ENCODE measurements around the gene ICA1L.
"Not testable (repeated sequence)": the region's sequence is repeated elsewhere in the genome, so short reads cannot be mapped to it uniquely, and the experiment has no call there.

ICA1L gene

DNA sequence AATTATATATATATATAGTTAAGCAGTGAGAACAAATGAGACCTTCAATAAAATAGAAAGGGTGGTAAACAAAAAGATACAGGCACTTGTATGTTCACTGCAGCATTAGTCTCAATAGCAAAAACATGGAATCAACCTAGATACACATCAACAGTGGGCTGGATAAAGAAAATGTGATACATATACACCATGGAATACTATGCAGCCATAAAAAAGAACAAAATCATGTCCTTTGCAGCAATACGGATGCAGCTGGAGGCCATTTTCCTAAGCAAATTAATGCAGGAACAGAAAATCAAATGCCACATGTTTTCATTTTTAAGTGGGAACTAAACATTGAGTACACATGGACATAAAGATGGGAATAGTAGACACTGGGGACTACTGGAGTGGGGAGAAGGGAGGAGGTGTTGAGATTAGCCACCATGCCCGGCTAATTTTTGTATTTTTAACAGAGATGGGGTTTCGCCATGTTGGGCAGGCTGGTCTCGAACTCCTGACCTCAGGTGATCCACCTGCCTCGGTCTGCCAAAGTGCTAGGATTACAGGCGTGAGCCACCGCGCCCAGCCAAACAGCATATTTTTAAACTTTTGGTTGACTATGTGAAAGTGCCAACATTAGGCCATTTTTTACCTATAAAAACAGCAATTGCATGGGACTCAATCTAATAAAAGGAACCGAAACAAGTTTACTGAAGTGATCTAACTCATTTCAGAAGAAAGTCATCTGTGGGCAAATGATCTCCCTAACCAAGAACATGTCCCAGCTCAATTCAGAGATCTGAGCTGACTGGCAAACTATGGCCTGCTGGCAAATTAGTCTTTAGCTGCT, 23.7 kb downstream of the ICA1L start:
- no peak for DNase-seq

DNA sequence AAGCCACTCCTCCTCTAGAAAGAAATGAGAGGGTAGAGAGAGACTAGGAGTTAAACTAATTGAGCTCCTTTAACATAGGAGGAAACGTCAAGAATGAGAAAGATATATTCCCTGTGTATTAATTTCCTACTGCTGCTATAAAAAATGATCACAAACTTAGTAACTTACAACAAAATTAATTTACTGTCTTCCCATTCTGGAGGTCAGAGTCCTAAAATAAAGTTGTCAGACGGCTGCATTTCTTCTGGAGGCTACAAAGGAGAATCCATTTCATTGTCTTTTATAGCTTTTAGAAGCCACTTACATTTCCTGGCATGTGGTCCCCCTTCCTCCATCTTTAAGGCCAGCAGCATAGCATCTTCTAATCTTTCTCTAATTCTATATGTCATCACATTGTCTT, 26.9 kb downstream of the ICA1L start:
- DNase-seq = no peak

DNA sequence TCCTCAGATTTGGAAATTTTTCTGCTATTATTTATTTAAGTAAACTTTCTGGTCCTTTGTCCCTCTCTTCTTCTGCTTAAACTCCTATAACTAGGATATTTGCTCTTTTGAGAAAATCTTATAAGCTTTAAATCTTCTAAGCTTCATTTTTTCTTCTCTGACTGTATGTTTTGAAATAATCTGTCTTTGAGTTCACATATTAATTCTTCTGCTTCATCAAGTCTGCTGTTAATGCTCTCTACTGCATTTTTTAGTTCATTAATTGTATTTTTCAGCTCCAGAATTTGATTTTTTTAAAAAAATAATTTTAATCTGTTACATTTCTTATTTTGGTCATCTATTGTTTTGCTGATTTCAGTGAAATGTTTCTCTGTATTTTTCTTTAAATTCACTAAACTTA, 28.9 kb downstream of the ICA1L start:
- DNase-seq = no peak

DNA sequence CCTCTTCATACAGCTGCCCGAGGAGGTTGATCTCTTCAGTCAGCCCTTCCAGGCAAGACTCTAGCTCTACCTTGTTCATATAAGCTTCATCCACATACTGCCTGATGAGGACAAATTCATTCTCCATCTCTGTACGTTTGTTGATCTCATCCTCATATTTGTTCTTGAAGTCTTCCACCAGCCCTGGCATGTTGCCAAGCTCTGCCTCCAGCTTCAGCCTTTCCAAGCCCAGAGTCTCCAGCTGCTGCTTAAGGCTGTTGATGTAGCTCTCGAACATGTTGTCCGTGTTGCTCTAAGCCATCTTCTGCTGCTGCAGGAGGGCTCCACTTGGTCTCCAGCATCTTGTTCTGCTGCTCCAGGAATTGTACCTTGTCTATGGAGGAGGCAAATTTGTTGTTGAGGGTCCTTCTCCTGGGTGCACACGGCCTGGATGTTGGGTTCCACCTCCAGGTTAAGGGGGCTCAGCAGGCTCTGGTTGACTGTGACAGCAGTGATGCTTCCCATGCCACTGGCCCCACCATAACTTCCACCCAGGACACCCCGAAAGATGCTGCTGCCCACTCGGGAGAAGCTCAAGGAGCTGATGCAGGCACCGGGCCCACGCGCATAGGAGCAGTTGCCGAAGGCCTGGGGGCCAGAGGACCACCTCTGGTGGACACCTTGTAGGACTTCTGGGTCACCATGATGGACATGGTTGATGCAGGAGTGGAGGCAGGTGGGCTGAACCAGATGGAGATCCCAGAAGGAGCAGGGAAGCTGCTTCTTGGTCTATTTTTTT, 30.3 kb downstream of the ICA1L start:
- DNase-seq = no peak

DNA sequence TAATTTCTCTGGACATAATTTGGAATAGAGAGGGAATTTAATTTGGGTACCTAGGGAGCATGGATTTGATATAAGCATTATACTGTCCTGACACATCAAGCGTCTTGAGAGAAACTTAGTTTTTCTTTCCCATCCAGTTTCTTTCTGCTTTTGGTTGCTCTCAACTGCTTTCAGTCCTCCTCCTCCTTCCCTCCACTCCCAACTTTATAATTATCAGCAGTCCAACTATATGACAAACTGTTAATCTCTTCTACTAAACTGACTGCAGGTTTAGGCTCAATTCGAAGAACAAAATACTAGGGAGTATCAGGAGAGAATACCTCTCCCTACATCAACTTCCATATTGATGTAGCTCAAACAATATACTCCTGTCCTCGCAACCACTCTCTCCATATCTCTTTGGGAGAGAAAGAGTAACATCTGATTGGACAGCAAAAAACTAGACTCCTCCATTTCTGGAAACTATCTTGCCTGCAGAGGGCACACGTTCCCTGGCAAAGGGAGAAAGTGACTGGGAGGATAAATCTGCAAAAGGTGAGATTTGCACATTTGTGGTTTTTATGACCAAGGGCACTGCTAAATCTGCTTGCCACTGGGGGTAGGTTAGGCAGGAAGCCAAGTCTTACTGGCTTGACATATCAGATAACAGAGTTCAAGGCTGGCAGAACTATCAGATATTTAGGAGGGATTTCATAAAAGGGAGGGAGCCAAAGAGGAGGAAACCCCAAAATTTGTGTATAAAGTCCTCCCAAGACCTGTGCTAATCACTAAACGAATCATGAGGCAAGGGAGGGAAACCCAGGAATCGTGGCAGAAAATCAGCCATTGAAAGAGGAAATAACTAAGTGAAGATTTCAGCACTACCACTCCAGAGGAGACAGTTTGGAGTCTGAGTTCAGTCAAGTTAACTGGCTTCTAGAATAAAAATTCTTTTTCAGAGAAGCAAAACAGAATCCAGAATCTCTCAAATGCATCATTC, 40.0 kb downstream of the ICA1L start:
- peak; percentile 64 for DNase-seq

DNA sequence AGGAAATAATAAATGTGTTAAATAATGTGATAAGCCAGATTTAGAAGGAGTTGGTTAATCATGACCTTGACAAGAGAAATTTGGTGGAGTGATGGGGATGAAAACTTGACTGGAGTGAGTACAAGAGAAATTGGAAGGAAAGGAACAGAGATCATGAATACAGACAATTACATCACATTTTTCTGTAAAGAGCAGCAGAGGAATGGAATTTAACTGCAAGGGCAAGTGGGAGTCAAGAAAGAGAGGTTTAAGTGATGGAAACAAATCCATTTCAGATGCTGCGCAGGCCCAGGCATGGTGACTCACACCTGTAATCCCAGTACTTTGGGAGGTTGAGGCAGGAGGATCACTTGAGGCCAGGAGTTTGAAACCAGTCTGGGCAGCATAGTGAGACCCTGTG, 46.7 kb downstream of the ICA1L start:
- no peak for DNase-seq

DNA sequence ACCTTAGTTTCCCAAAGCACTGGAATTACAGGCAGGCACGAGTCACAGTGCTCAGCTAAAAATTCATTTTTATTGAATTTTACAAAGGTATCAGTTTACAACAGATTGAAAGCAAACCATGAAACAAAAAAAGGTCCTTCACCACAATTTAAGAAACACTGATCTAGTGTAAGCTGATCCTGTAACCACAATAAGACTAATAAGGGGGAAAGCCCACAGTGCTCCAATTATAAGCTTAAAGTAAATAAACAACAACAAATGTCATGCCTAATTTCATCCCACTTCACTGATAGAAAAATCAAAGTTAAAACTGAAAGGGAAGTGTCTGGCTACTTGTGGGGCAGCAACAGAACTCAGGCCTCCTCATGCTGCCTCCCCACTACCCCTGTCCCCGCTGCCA, 49.2 kb downstream of the ICA1L start:
- no peak for DNase-seq

DNA sequence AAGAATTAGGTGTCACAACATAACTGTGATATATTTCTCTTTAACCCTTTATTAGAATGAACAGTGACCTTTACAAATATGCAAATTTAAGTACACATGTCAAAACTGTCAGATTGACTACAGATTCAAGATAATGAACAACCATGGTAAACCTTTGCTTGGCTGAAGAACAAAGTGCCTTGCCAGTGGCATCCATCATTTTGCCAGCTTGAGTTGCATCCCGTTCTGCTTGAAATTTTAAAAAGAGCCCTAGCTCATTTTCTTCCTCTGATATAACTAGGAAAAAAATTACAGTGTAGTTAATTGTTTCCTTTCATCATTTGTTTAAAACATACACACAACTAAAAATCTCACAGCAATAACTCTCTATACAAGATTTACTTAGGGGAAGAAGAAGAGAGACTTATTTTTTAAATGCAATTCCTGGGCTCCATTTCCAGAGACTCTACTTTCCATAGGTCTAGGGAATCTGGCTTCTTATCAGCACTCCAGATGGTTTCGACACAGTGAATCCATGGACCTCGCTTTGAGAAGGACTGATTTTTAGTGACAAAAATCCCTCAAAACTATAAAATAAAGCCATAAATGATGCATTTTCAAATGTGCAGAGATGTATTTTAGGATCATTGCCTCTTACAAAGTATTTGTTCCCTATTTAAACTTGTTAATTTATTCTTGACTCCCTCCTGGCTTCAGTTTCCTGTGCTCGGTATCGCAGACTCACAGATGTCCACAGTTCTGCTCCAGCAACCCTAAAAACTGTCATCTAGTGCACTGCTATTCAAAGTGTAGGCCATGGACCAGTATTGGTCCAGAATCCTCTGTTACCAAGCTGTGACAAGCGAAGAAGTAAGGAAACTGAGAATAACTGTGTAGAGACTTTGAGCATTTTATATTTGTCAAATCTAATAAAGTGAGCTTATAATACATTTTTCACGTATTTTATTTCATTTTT, 50.1 kb downstream of the ICA1L start:
- DNase-seq = no peak

DNA sequence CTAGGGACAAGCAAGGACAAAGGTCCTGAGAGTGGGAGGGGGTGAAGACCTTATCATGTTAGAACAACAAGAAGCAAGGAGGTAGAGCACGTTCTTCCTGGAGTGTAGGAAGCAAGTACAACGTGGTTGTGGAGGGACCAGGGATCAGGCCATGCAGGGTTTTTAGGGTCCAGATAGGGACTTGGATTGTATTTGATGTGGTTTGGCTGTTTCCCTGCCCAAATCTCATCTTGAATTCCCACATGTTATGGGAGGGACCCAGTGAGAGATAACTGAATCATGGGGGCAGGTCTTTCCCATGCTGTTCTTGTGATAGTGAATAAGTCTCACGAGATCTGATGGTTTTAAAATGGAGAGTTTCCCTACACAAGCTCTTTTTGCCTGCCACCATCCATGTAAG, 53.2 kb downstream of the ICA1L start:
- no peak for DNase-seq

DNA sequence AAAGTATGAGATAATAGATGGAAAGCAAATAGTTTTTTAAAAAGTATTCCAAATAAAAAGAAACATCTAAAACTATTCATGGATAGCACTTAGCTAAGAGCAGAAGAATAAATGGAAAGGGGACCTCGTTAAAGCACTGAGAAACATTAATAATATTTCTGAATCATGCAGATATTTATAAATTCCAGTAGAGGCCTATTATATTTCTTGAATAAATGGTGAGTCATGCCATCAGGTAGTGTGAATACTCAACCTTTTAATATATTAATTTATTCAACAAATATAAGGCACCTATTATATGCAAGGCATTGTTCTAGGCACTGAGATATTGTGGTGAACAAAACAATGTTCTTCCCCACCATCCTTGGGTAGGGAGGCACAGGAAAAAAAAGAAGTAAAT, 53.8 kb downstream of the ICA1L start:
- no peak for DNase-seq

DNA sequence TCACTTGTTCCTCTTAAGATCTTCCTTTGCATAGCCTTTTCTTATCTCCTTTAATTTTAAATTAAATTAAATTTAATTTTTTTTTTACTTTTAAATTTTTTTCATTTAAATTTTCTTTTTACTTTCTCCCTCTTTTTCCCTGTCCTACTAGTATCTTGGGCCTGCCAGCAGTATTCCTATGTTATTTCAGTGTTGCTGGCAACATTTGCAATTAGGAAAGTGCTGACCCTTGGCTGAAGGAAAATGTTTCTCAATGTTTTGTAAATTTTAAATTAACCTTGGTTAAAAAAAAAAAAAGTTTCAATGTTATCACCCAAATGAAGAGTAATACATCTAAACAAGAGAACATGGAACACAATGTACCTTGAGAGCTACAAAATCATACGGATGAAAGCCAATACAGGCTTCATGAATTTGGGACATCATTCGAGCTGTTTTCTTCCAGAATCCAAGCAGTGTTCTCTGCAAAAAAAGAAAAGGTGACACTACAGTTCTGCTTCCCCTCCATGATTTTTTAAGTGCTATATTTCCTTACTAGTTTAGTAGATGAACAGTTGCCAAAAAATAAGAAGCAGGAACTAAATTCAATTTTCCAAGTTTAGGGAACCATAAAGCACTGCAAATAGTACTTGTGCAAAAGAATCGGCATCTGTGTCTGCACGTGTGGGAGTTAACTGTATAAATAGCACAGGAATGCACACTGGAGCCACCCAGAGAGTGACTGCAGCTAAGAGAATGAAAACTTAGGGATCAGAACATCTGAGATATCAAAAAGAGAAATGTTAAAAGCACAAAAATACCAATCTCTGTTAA, 55.8 kb downstream of the ICA1L start:
- peak; percentile 32 for DNase-seq

DNA sequence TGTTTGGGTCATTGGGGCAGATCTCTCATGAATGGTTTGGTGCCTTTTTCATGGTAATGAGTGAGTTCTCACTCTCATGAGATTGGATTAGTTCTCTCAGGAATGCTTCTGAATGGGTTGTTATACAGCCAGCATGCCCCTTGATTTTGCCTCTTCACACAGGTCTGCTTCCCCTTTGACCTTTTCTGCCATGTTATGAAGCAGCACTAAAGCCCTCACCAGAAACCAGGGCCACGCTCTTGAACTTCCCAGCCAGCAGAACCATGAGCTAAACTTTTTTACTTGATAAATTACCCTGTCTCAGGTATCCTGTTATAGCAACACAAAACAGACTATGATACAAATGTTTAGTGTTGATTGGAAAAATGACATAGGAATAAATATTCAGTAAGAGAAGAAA, 57.3 kb downstream of the ICA1L start:
- no peak for DNase-seq

DNA sequence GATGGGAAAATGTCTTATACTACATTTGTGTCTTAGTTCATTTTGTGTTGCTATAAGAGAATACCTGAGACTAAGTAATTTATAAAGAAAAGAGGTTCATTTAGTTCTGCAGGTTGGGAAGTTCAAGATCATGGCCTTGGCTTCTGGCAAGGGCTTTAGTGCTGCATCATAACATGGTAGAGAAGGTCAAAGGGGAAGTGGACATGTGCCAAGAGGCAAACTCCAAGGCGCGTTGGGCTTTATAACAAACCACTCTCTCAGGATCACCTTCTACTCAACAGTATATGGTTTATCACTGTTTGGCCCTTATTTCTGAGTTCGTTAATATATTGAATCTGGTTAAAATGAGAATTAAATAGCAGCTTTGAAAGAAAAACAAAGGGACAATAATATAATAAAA, 58.2 kb downstream of the ICA1L start:
- DNase-seq = no peak

DNA sequence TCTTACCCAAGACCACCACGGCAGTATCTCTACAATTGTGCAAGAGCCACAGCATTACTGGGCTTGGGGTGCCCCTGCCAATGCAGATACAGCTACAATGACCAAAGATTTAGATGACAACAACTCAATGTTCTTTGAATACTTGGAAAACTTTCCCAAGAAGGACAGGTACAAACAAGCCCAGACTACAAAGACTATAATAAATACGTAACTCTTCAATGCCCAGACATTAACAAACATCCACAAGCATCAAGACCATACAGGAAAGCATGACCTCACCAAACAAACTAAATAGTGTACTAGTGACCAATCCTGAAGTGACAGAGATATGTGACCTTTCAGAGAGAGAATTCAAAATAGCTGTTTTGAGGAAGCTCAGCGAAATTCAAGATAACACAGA, 62.8 kb downstream of the ICA1L start:
- DNase-seq = no peak

DNA sequence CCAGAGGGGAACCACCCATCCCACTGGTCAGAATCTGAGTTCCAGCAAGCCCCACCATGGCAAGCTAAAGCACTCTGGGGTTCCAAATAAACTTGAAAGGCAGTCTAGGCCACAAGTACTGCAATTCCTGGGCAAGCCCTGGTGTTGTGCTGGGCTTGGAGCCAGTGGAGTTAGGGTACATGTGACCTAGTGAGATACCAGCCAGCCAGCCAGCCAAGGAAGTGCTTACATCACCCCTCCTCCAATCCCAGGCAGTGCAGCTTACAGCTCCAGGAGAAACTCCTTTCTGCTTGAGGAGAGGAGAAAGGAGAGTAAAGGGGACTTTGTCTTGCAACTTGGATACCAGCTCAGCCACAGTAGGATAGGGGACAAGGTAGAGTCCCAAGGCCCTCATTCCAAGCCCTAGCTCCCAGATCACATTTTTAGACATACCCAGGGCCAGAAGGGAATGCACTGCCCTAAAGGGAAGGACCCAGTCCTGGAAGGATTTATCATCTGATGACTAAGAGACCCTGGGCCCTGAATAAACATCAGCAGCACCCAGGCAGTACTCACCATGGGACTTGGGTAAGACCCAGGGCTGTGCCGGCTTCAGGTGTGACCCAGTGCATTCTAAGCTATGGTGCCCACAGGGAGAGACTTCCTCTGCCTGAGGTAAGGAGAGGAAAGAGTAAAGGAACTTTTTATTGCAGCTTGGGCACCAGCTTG, 64.0 kb downstream of the ICA1L start:
- peak; percentile 82 for DNase-seq

DNA sequence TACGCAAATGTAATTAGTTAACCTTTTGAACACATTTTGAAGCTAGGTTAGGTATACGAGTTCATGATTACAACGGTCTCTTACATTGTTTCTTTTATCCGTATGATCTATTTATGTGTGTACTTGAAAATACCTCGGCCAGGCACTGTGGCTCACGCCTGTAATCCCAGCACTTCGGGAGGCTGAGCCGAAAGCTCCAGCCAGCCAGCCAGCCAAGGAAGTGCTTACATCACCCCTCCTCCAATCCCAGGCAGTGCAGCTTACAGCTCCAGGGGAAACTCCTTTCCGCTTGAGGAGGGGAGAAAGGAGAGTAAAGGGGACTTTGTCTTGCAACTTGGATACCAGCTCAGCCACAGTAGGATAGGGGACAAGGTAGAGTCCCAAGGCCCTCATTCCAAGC, 65.7 kb downstream of the ICA1L start:
- DNase-seq = not testable (repeated sequence)

DNA sequence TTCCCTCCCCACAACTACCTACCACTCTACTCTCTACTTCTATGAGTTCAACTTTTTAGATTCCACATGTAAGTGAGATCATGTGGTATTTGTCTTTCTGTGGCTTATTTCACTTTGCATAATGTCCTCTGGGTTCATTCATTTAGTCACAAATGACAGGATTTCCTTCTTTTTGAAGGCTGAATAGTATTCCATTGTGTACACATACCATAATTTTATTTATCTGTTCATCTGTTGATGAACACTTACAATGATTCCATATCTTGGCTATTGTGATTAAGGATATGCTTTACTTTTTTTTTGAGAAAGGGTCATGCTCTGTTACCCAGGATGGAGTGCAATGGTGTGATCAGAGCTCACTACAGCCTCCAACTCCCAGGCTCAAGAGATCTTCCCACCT, 73.6 kb downstream of the ICA1L start:
- DNase-seq = no peak

DNA sequence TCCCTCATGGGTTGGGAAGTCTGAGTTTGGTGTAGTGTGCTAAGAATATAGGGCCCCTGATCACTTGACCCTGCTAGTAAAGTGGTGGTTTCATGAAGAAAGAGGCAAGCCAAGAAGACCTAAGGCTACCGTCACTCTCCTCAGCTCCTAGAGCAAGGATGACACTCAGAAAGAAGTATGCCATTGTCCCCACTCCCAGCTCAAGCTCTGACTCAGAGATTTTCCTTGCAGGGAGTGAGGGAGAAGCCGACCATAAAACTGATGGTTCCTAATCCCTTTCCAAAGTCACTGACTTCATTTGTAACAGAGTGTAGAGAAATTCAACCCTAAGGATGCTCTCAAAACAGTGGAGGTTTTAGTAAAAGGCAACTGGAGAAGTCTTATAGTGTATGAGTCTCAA, 80.9 kb downstream of the ICA1L start:
- DNase-seq = no peak

DNA sequence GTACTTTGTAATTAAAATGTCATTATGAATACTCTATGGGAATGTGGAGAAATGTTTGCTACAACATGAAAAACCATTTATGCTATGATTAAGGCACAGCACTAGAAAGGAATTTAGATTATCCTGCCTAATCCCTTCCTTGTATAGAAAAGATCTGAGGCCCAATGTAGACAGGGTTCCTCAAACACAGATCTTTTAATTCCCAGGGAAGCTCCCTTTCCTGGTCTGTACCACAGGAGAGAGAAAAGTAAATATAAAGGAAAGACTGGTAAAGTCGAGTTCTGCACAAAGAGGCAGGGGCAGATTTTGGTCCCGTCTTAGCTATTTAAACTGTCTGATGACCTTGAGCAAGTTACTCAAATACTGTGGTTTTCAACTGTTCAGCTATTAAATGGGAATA, 84.7 kb downstream of the ICA1L start:
- DNase-seq = no peak

DNA sequence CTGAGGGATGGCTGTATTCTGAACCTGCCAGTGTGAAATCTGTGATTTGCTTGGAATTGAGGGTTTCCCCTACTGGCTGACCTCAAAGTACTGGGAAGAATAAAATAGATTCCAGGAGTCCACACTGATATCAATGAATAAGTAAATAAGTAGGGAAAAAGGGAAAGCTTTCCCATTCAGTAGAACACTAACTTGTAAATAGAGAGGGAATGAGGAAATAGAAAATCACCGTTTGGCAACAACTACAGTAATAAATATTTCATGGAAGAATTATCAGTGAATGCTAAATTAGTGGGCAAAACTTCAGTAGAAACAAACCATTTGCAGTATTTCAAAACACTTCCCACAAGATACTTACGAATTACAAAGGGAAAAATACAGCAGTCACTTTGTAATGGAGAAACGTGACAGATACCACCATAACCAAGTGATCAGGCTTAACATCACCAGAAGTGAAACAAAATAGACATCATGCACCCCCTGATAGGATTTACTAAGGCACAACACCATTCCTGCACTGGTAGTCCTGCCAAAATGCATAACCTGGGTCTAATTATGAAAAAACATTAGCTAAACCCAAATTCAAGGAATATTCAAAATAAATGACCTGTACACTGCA, 88.5 kb downstream of the ICA1L start:
- DNase-seq = no peak

Measured in fibroblast of skin of back (primary cell).